Measurements from ENCODE around the gene UPF1. TPM values are rescaled to one million over a fixed set of nuclear protein-coding genes. Genes with fewer than 3 reads are reported as not detected.

UPF1 gene
- 53.5 and 55.3 TPM in 2 replicates for total RNA-seq

GRCh38 chr19:18831524-18832305 is at the start of gene UPF1:
Gene UPF1, plus strand, starts transcription at chr19:18831959. Its CDS starts 251 bp downstream, at chr19:18832210.

GRCh38 chr19:18790566-18791314 is 41.0 kb upstream of the UPF1 start, which contains the start of gene COMP:
Gene COMP, minus strand, starts transcription at chr19:18791305. Its CDS starts 36 bp downstream, at chr19:18791269.

GRCh38 chr19:18895824-18896341 is 64.1 kb downstream of the UPF1 start, which contains the start of gene CERS1:
Gene CERS1, minus strand, starts transcription at chr19:18896158. Its CDS starts 86 bp downstream, at chr19:18896072.

Other genes with a start within 250 kb of the UPF1 start
- gene REX1BD, start 243.2 kb upstream of the UPF1 start, total RNA-seq: 33.5 and 34.6 TPM in 2 replicates
- 49.8 and 60.5 TPM in 2 replicates for gene CRLF1, start 225.2 kb upstream of the UPF1 start, total RNA-seq
- 0.65 and 1.3 TPM in 2 replicates for gene TMEM59L, start 219.1 kb upstream of the UPF1 start, total RNA-seq
- 3.8 and 4.2 TPM in 2 replicates for gene KLHL26, start 194.9 kb upstream of the UPF1 start, total RNA-seq
- gene CRTC1, start 148.3 kb upstream of the UPF1 start, total RNA-seq: 3.1 and 3.9 TPM in 2 replicates
- 95.9 and 107 TPM in 2 replicates for gene COMP, start 40.7 kb upstream of the UPF1 start, total RNA-seq
- 0.11 and 0.13 TPM in 2 replicates for gene CERS1, start 64.2 kb downstream of the UPF1 start, total RNA-seq
- 136 and 148 TPM in 2 replicates for gene COPE, start 87.4 kb downstream of the UPF1 start, total RNA-seq
- gene DDX49, start 87.8 kb downstream of the UPF1 start, total RNA-seq: 37.9 and 38.4 TPM in 2 replicates
- gene HOMER3, start 109.3 kb downstream of the UPF1 start, total RNA-seq: 52.5 and 60.0 TPM in 2 replicates
- 34.7 and 35.5 TPM in 2 replicates for gene SUGP2, start 201.6 kb downstream of the UPF1 start, total RNA-seq
- 21.5 and 25.6 TPM in 2 replicates for gene ARMC6, start 201.6 kb downstream of the UPF1 start, total RNA-seq
- 5.0 and 5.6 TPM in 2 replicates for gene SLC25A42, start 232.0 kb downstream of the UPF1 start, total RNA-seq

Data from articular chondrocyte of knee joint (primary cell).